GM21367 (cell line): ENCODE results near the gene DIPK1B.
"Not testable (repeated sequence)": the region's sequence is repeated elsewhere in the genome, so short reads cannot be mapped to it uniquely, and the experiment has no call there.

Experiments used
- ATAC-seq: cut with Tn5 transposase; IDR thresholded peaks from one replicate; pipeline ENCODE4 v1.9.1; 2021; ENCODE audit not compliant: unreplicated experiment

DIPK1B gene

DNA sequence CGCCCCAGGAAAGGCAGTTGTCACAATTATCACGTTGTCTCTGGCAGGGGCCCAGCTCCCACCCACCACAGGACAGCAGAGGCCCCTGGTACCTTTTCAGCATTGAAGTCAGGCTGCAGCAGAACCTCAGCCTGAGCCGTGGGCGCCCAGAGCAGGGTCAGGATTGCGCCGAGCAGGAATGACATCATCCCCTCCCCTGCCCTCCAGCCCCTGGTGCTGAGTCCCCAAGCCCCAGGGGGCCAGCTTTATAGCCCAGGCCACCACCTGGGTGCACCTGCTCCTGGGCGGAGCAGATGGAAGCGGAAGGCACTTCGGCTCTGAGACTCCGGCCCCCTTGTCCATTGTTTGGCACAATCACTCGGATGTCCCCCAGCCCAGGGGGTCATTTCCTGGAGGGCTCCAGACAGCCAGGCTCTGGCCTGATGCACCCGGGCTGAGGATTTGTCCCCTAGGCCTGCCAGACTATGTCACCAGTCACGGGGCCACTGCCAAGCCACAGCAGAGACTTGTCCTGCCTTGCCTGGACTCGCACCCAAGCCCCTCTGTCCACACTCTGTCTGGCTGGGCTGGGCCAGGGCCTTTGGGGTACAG lies 52.0 kb downstream of the DIPK1B start, which contains the start of gene LCN15:
Gene LCN15, minus strand, starts transcription at position 218 of the 591 bp plus-strand sequence. Its CDS starts 30 bp downstream, at position 188.
- ATAC-seq, result no peak

DNA sequence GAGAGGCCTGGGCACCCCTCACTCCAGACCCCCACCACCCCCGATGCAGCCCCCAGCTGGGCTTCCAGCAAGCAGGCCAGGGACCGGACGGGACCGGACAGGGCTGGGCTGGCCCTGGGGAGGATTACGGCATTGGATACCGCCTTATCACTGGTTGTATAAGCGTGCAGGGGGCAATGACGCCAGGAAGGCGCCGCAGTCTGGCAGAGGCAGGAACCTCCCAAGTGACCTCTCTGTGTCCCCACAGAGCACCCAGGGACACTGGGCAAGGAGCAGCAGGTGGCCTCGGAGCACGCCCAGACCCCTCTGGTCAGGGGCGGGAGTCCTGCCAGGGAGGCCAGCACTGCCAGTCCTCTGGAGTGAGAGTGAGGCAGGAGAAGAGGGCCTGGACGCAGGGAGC lies 52.7 kb downstream of the DIPK1B start:
- ATAC-seq, result no peak

DNA sequence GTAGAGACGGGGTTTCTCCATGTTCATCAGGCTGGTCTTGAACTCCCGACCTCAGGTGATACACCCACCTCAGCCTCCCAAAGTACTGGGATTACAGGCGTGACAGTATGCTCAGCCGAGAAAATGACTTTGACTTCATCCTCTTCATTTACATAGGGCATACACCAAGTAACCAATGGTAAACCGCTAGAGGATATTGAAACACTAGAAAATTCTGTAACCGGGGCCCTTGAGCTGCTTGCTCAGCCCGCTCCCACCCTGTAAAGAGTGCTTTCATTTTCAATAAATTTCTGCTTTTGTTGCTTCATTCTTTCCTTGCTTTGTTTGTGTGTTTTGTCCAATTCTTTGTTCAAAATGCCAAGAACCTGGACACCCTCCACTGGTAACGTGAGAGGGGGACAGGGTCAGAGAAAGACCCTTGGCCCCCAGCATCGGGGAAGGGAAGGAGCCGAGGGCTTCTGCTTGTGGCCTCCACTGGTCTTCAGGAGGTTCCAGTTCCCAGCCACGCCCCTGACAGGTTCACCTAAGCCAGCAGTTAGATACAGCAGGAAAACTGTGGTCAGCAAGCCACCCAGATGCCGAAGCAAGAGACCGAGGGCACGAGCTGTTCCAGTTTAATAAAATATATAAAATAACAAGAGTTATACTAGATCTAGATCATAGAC lies 53.5 kb downstream of the DIPK1B start:
- ATAC-seq, result not testable (repeated sequence)

DNA sequence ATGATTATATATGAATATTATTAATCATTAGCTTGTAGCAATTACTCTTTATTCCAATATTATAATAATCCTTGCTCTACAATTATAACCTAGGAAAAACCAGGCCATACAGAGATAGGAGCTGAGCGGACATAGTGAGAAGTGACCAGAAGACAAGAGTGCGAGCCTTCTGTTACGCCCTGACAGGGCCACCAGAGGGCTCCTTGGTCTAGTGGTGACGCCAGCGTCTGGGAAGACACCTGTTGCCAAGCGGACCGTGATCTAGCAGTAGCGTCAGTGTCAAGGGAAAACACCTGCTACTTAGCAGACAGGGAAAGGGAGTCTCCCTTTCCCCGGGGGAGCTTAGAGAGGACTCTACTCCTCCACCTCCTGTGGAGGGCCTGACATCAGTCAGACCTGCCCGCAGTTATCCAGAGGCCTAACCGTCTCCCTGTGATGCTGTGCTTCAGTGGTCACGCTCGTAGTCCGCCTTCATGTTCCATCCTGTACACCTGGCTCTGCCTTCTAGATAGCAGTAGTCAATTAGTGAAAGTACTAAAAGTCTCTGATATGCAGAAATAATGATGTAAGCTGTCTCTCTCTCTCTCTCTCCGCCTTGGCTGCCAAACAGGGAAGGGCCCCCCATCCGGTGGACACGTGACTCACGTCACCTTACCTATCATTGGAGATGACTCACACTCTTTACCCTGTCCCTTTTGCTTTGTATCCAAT lies 54.2 kb downstream of the DIPK1B start:
- not testable (repeated sequence) for ATAC-seq

DNA sequence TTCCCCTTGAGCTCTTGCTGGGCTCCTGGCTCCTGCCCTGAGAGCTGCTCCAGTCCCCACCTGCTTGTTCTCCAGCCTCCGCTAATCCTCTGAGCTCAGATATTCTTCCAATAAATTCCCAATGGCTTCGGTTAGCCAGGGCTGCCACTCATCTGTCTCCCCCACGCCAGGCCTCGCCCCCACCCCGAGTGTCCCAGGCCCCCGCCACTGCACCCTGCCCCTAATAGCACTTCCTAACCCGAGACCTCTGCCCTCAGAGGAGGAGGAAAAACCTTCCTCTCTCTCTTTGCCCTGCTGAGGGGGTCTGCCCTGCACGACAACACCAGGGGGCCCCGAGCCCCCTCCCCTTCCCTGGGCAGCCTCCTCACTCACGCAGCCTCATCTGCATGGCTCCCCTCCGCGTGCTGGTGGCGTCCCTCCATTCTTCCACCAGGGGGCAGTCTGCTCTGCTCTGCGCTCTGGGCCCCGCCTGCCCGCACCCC lies 57.4 kb downstream of the DIPK1B start:
- ATAC-seq, result no peak

DNA sequence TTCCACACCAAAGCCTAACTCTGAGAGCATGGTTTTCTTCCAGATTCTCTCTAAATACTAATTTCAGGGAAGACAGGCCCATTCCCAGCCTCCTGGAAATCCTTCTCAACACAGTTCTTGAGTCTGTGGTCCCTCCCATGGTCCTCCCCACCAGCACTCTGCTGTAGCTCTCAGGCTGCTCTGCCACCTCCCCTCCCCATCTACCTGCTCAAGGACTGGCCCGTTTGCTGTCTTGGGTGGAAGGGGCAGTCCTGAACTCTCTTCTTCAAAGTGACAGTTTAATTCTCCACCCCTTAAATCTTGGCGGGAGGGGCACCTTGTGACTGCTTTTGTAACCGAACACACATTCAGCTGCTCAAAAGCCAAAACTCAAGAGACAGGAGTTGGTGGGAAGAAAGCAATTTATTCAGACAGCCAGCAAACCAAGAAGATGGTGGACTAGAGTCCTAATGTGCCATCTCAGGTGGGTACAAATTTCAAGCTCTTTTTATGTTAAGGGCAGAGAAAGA lies 59.6 kb downstream of the DIPK1B start:
- ATAC-seq, result no peak

DNA sequence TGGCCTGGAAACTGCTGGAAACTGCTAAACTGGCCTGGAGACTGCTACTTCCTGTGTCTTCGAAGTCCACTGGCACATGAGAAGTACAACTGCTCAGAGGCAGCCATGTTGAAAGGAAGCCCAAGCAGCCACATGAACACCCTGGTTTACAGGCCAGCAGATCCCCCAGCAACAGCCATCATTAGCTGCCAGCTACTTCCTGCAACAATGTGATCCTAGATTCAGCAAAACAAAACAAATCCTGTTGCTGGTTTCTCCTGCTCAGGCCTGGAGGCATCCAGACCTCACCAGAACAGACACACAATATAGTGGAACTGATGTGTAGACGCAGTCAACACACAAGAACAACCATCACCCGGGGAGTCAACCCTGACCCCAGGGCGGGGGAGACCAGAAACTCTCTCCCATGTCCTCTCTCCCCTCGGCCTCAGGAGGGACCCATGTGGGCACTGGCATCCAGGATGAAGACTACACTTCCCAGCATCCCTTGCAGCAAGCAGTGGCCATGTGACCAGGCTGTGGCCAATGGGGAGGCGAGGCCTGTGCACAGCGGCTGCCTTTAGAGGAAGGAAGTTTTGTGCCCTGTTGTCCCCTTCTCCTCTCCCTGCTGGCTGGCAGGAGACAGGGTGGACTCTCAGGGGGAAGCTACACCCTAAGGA lies 61.1 kb downstream of the DIPK1B start:
- no peak for ATAC-seq
